Neural cell (in vitro differentiated cells): Measurements from ENCODE around the gene CDH9. TPM values are rescaled to one million over a fixed set of nuclear protein-coding genes. Genes with fewer than 3 reads are reported as not detected.

Experiments used
- H2AFZ ChIP-seq: fragments of 200-600, 300-800 bp; sonication (generic), shearing (Covaris generic); 2 replicates; pipeline ENCODE4 v1.6.0; 2014; ENCODE audit warnings: low read depth, mild to moderate bottlenecking, antibody characterized with exemption, low read length, moderate library complexity
- H3F3A ChIP-seq: fragments of 200-600 bp; shearing (Covaris generic); 2 replicates; pipeline ENCODE4 v1.6.1; 2016; ENCODE audit warnings: mild to moderate bottlenecking, moderate library complexity, mixed read lengths, antibody characterized with exemption, low read length; ENCODE audit not compliant: insufficient read depth, poor library complexity, severe bottlenecking
- H3K27ac ChIP-seq: fragments of 200-600, 300-800 bp; sonication (generic), shearing (Covaris generic); 2 replicates; pipeline ENCODE4 v1.5.1; 2014; ENCODE audit warnings: mild to moderate bottlenecking, low read length, moderate library complexity
- H3K27me3 ChIP-seq: fragments of 300-800, 200-600 bp; sonication (generic), shearing (Covaris generic); 2 replicates; pipeline ENCODE4 v1.6.0; 2014; ENCODE audit warnings: mild to moderate bottlenecking, low read depth, low read length, moderate library complexity; ENCODE audit not compliant: insufficient read depth
- H3K36me3 ChIP-seq: fragments of 300-800, 200-600 bp; sonication (generic), shearing (Covaris generic); 2 replicates; pipeline ENCODE4 v1.5.1; 2014; ENCODE audit warnings: mild to moderate bottlenecking, antibody characterized with exemption, low read length, moderate library complexity; ENCODE audit not compliant: insufficient read depth
- H3K4me2 ChIP-seq: fragments of 300-800, 200-600 bp; sonication (generic), shearing (Covaris generic); 2 replicates; pipeline ENCODE4 v1.6.0; 2014; ENCODE audit warnings: mild to moderate bottlenecking, low read length
- H3K4me3 ChIP-seq: fragments of 300-800, 200-600 bp; sonication (generic), shearing (Covaris generic); 2 replicates; pipeline ENCODE4 v1.5.1; 2014; ENCODE audit warnings: mild to moderate bottlenecking, low read length, moderate library complexity
- H3K79me2 ChIP-seq: fragments of 200-600 bp; shearing (Covaris generic); replicated peaks from 2 replicates; pipeline ENCODE4 v1.6.0; 2014; ENCODE audit warnings: mild to moderate bottlenecking, low read length, moderate library complexity; ENCODE audit not compliant: insufficient read depth
- H3K9ac ChIP-seq: fragments of 300-800, 200-600 bp; sonication (generic), shearing (Covaris generic); 2 replicates; pipeline ENCODE4 v1.6.1; 2016; ENCODE audit warnings: mild to moderate bottlenecking, low read length, mixed read lengths
- H3K9me2 ChIP-seq: fragments of 200-600 bp; shearing (Covaris generic); 2 replicates; pipeline ENCODE4 v1.6.1; 2016; ENCODE audit warnings: mild to moderate bottlenecking, low read length, mixed read lengths; ENCODE audit not compliant: insufficient read depth
- H3K9me3 ChIP-seq: fragments of 200-600, 300-800 bp; sonication (generic), shearing (Covaris generic); 2 replicates; pipeline ENCODE4 v1.6.1; 2016; ENCODE audit warnings: mild to moderate bottlenecking, mixed run types, low read length, moderate library complexity, mixed read lengths
- H4K20me1 ChIP-seq: fragments of 200-600 bp; shearing (Covaris generic); 2 replicates; pipeline ENCODE4 v1.6.1; 2016; ENCODE audit warnings: mild to moderate bottlenecking, mixed run types; ENCODE audit not compliant: insufficient read depth
- CTCF ChIP-seq: fragments of 450-650 bp; IDR thresholded peaks from 2 replicates; pipeline ENCODE4 v1.5.1; 2014; ENCODE audit warnings: antibody characterized with exemption, mild to moderate bottlenecking, moderate library complexity; ENCODE audit not compliant: poor library complexity, severe bottlenecking
- EP300 ChIP-seq: fragments of 450-650 bp; conservative IDR thresholded peaks from 2 replicates; pipeline ENCODE4 v1.6.1; 2014; ENCODE audit warnings: antibody characterized with exemption, mild to moderate bottlenecking, moderate library complexity; ENCODE audit not compliant: poor library complexity, severe bottlenecking
- EZH2 ChIP-seq: fragments of 200-600, 300-800 bp; shearing (Covaris generic), sonication (generic); IDR thresholded peaks from 2 replicates; pipeline ENCODE4 v1.6.1; 2014; ENCODE audit warnings: antibody characterized with exemption, low read length, borderline replicate concordance, mild to moderate bottlenecking; ENCODE audit not compliant: insufficient read depth, poor library complexity, severe bottlenecking
- MXI1 ChIP-seq: fragments of 450-650 bp; conservative IDR thresholded peaks from 2 replicates; pipeline ENCODE4 v1.6.1; 2014; ENCODE audit warnings: antibody characterized with exemption, mild to moderate bottlenecking; ENCODE audit not compliant: poor library complexity, severe bottlenecking
- POLR2AphosphoS5 ChIP-seq: IDR thresholded peaks from 2 replicates; pipeline ENCODE4 v1.6.1; 2012
- RAD21 ChIP-seq: fragments of 450-650 bp; conservative IDR thresholded peaks from 2 replicates; pipeline ENCODE4 v1.6.1; 2014; ENCODE audit warnings: antibody characterized with exemption, mild to moderate bottlenecking, moderate library complexity
- SMC3 ChIP-seq: fragments of 450-650 bp; conservative IDR thresholded peaks from 2 replicates; pipeline ENCODE4 v1.6.1; 2014; ENCODE audit warnings: antibody characterized with exemption, mild to moderate bottlenecking, moderate library complexity; ENCODE audit not compliant: poor library complexity
- TAF1 ChIP-seq: IDR thresholded peaks from 2 replicates; pipeline ENCODE4 v1.6.1; 2012; ENCODE audit warnings: low read depth
- polyA plus RNA-seq: library from polyadenylated mRNA; depleted of rRNA; stranded (reverse); fragments of >200 nt; gene quantifications from 2 replicates; pipeline ENCODE4 v1.2.3, GENCODE V29; 2014
- TF ChIP-seq, protein P1 (sequence below): IDR thresholded peaks from 2 replicates; pipeline ENCODE4 v1.6.1; 2012; ENCODE audit warnings: borderline replicate concordance

Gene CDH9
- polyA plus RNA-seq, 1 donor from 2014 or later: 1.7 TPM

- Histone ChIP-seq H3K27ac (no peak overlapping the region), H3K9me3 (no peaks in the 10 kb centered on the region), H2AFZ (no peak overlapping the region), H3K9me2 (no peaks in the 10 kb centered on the region), H3K36me3 (no peaks in the 10 kb centered on the region), H3K4me2 (no peak overlapping the region), H3K4me3 (no peak overlapping the region), H4K20me1 (no peaks in the 10 kb centered on the region), H3F3A (no peaks in the 10 kb centered on the region), H3K27me3 (no peaks in the 10 kb centered on the region), H3K9ac (no peak overlapping the region), H3K79me2 (no peaks in the 10 kb centered on the region)
- TF ChIP-seq, protein P1, sequence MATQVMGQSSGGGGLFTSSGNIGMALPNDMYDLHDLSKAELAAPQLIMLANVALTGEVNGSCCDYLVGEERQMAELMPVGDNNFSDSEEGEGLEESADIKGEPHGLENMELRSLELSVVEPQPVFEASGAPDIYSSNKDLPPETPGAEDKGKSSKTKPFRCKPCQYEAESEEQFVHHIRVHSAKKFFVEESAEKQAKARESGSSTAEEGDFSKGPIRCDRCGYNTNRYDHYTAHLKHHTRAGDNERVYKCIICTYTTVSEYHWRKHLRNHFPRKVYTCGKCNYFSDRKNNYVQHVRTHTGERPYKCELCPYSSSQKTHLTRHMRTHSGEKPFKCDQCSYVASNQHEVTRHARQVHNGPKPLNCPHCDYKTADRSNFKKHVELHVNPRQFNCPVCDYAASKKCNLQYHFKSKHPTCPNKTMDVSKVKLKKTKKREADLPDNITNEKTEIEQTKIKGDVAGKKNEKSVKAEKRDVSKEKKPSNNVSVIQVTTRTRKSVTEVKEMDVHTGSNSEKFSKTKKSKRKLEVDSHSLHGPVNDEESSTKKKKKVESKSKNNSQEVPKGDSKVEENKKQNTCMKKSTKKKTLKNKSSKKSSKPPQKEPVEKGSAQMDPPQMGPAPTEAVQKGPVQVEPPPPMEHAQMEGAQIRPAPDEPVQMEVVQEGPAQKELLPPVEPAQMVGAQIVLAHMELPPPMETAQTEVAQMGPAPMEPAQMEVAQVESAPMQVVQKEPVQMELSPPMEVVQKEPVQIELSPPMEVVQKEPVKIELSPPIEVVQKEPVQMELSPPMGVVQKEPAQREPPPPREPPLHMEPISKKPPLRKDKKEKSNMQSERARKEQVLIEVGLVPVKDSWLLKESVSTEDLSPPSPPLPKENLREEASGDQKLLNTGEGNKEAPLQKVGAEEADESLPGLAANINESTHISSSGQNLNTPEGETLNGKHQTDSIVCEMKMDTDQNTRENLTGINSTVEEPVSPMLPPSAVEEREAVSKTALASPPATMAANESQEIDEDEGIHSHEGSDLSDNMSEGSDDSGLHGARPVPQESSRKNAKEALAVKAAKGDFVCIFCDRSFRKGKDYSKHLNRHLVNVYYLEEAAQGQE: no peak
These were observed 143.6 kb downstream of the CDH9 start for GRCh38 chr5:26894719-26895263.

DNA sequence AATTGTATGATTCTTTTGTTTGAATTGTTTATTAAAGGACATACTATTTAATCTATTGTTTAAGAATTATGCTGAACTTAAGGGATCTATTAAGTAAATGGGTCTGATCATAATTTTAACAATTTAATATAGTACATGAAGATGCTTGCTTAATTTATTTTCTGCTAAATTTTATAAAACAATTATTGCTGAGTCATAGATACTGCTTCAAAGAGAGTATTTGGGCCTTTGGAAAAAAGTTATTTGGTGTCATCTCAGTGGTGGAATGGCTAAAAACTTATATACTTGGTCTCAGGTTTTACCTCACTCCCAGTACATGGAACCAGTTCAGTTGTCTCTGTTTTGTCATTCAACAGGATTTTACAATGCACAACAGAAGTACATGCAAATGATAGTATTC, 145.3 kb downstream of the CDH9 start:
- H3K4me3 ChIP-seq: no peak overlapping the region
- H3K36me3 ChIP-seq: no peaks in the 10 kb centered on the region
- H4K20me1 ChIP-seq: no peaks in the 10 kb centered on the region
- no peak for TF ChIP-seq EP300
- TF ChIP-seq EZH2: no peak
- TF ChIP-seq POLR2AphosphoS5: no peak
- no peak for TF ChIP-seq CTCF
- TF ChIP-seq TAF1: no peak
- no peak for TF ChIP-seq RAD21
- TF ChIP-seq, protein P1: no peak
- no peak for TF ChIP-seq SMC3
- TF ChIP-seq MXI1: no peak
- no peaks in the 10 kb centered on the region for H3K9me3 ChIP-seq
- H3K27me3 ChIP-seq: no peaks in the 10 kb centered on the region
- no peak overlapping the region for H2AFZ ChIP-seq
- H3K4me2 ChIP-seq: no peak overlapping the region
- no peaks in the 10 kb centered on the region for H3K79me2 ChIP-seq
- H3F3A ChIP-seq: no peaks in the 10 kb centered on the region
- no peaks in the 10 kb centered on the region for H3K9me2 ChIP-seq
- H3K9ac ChIP-seq: no peak overlapping the region
- H3K27ac ChIP-seq: no peak overlapping the region
